SK-N-SH (cell line): ENCODE data around the gene SEMA4B. TPM values are rescaled to one million over a fixed set of nuclear protein-coding genes. Genes with fewer than 3 reads are reported as not detected.
A peak's percentile ranks its signal among the peaks of the same experiment; 100 is the strongest.

Source experiments
- CTCF ChIA-PET: fragments of 300-600, 350-600 bp; formaldehyde crosslinking; extraction: SDS; loops from one replicate; lab custom pipeline; 2021; lab: Yijun Ruan, JAX
- POLR2A ChIA-PET: fragments of 350-600 bp; sonication (Branson Sonifier 250); formaldehyde crosslinking; extraction: SDS; loops from one replicate; lab custom pipeline; 2020; ENCODE audit warnings: antibody characterized with exemption, inconsistent platforms; lab: Yijun Ruan, JAX
- DNase-seq: peaks from one replicate; pipeline ENCODE4 v3.0.0; 2012
- H2AFZ ChIP-seq: fragments of 200-600 bp; sonication (generic); 2 replicates; pipeline ENCODE4 v1.8.1; 2016; ENCODE audit warnings: antibody characterized with exemption, mild to moderate bottlenecking, low read depth
- H3F3A ChIP-seq: fragments of 200-600 bp; sonication (generic); replicated peaks from 2 replicates; pipeline ENCODE3; 2016; ENCODE audit warnings: antibody characterized with exemption, mild to moderate bottlenecking; ENCODE audit not compliant: insufficient read depth
- H3K27ac ChIP-seq, 2 experiments: fragments of 200-500 bp in 1 of 2; fragments of 200-600 bp in 1 of 2; sonication (Bioruptor generic) in 1 of 2; sonication (generic), shearing (Covaris generic) in 1 of 2; 2 replicates each; pipeline versions ENCODE4 v1.5.1 to v1.6.1; 2014 to 2016; ENCODE audit warnings: low read depth in 2 of 2, inconsistent platforms in 1 of 2, low read length in 1 of 2, mild to moderate bottlenecking in 1 of 2, mixed read lengths in 1 of 2
- H3K27me3 ChIP-seq: fragments of 200-600 bp; sonication (generic), shearing (Covaris generic); 2 replicates; pipeline ENCODE4 v1.6.1; 2016; ENCODE audit warnings: mixed run types; ENCODE audit not compliant: insufficient read depth
- H3K36me3 ChIP-seq, 2 experiments: fragments of 200-500 bp in 1 of 2; fragments of 200-600 bp in 1 of 2; sonication (Bioruptor generic) in 1 of 2; sonication (generic) in 1 of 2; replicated peaks in 1 of 2; 2 replicates each; pipeline versions ENCODE3 to v1.5.1; 2014 to 2016; ENCODE audit warnings: low read length in 1 of 2, mild to moderate bottlenecking in 1 of 2; ENCODE audit not compliant: insufficient read depth in 2 of 2, control insufficient read depth in 1 of 2
- H3K4me1 ChIP-seq, 2 experiments: fragments of 200-500 bp in 1 of 2; fragments of 200-600 bp in 1 of 2; sonication (Bioruptor generic) in 1 of 2; sonication (generic), shearing (Covaris generic) in 1 of 2; 2 replicates each; pipeline versions ENCODE4 v1.5.1 to v1.6.1; 2014 to 2016; ENCODE audit warnings: low read depth in 1 of 2, low read length in 1 of 2, mixed run types in 1 of 2; ENCODE audit not compliant: insufficient read depth in 2 of 2, control insufficient read depth in 1 of 2
- H3K4me2 ChIP-seq: fragments of 200-600 bp; sonication (generic), shearing (Covaris generic); 2 replicates; pipeline ENCODE4 v1.6.1; 2017; ENCODE audit warnings: mixed run types
- H3K4me3 ChIP-seq, 2 experiments: fragments of 200-500 bp in 1 of 2; fragments of 200-600 bp in 1 of 2; sonication (Bioruptor generic) in 1 of 2; sonication (generic), shearing (Covaris generic) in 1 of 2; 2 replicates each; pipeline versions ENCODE4 v1.5.1 to v1.8.1; 2014 to 2016; ENCODE audit warnings: low read depth in 2 of 2, inconsistent platforms in 1 of 2, low read length in 1 of 2, mild to moderate bottlenecking in 1 of 2, mixed read lengths in 1 of 2, moderate library complexity in 1 of 2
- H3K79me2 ChIP-seq: fragments of 200-600 bp; sonication (generic); 2 replicates; pipeline ENCODE4 v1.8.1; 2017; ENCODE audit warnings: mild to moderate bottlenecking; ENCODE audit not compliant: insufficient read depth
- H3K9ac ChIP-seq: fragments of 200-600 bp; sonication (generic); 2 replicates; pipeline ENCODE4 v1.6.1; 2017; ENCODE audit warnings: mixed run types
- H3K9me2 ChIP-seq: fragments of 200-600 bp; sonication (generic); 2 replicates; pipeline ENCODE4 v1.6.1; 2017; ENCODE audit warnings: mixed run types
- H3K9me3 ChIP-seq: fragments of 200-600 bp; sonication (generic); 2 replicates; pipeline ENCODE4 v1.6.1; 2017; ENCODE audit warnings: mixed run types, mild to moderate bottlenecking, moderate library complexity
- H4K20me1 ChIP-seq: fragments of 200-600 bp; sonication (generic); 2 replicates; pipeline ENCODE4 v1.6.1; 2017; ENCODE audit warnings: mild to moderate bottlenecking, mixed run types; ENCODE audit not compliant: insufficient read depth
- CHD2 ChIP-seq: fragments of 150-350 bp; IDR thresholded peaks from 2 replicates; pipeline ENCODE4 v1.6.1; 2018; ENCODE audit warnings: low read length; ENCODE audit not compliant: partially characterized antibody
- FOSL2 ChIP-seq: IDR thresholded peaks from 2 replicates; pipeline ENCODE4 v1.4.0; 2012; ENCODE audit warnings: low read depth, mild to moderate bottlenecking, moderate library complexity, borderline replicate concordance
- FOXJ3 ChIP-seq: sonication (generic); formaldehyde crosslinking; IDR thresholded peaks from 2 replicates; pipeline ENCODE4 v1.5.1; 2020; ENCODE audit warnings: mild to moderate bottlenecking, missing genetic modification reagents
- GATA2 ChIP-seq: sonication (generic); formaldehyde crosslinking; IDR thresholded peaks from 2 replicates; pipeline ENCODE4 v1.5.0; 2020; ENCODE audit warnings: mild to moderate bottlenecking, missing genetic modification reagents
- NFIC ChIP-seq: IDR thresholded peaks from 2 replicates; pipeline ENCODE4 v1.4.0; 2012; ENCODE audit warnings: borderline replicate concordance
- RXRA ChIP-seq: IDR thresholded peaks from 2 replicates; pipeline ENCODE4 v1.4.0; 2012; ENCODE audit warnings: low read depth, mild to moderate bottlenecking, borderline replicate concordance
- SIN3A ChIP-seq: IDR thresholded peaks from 2 replicates; pipeline ENCODE4 v1.6.1; 2012; ENCODE audit warnings: low read depth, mild to moderate bottlenecking, low read length, moderate library complexity, borderline replicate concordance
- TCF12 ChIP-seq: IDR thresholded peaks from 2 replicates; pipeline ENCODE4 v1.4.0; 2012
- WGBS: methylation state at CpG from one replicate; pipeline ENCODE4 v1.1.6; 2017; ENCODE audit warnings: low lambda C conversion rate; 5-methylcytosine and 5-hydroxymethylcytosine counted together
- polyA plus RNA-seq, 3 experiments: library from polyadenylated mRNA; depleted of rRNA; stranded (reverse); fragments of >200 nt; gene quantifications; 2 replicates each; pipeline ENCODE4 v1.2.3, GENCODE V29; 2012
- TF ChIP-seq, protein P1 (sequence below): IDR thresholded peaks from 2 replicates; pipeline ENCODE4 v1.4.0; 2012; ENCODE audit warnings: low read depth, borderline replicate concordance
- TF ChIP-seq, protein P2 (sequence below): fragments of 150-350 bp; IDR thresholded peaks from 2 replicates; pipeline ENCODE4 v1.6.1; 2017; ENCODE audit warnings: antibody characterized with exemption, low read length, low read depth, borderline replicate concordance

Gene SEMA4B
- polyA plus RNA-seq, 1 of the 3 experiments (the other 2 are of a cell fraction) = 38.9 TPM

DNA sequence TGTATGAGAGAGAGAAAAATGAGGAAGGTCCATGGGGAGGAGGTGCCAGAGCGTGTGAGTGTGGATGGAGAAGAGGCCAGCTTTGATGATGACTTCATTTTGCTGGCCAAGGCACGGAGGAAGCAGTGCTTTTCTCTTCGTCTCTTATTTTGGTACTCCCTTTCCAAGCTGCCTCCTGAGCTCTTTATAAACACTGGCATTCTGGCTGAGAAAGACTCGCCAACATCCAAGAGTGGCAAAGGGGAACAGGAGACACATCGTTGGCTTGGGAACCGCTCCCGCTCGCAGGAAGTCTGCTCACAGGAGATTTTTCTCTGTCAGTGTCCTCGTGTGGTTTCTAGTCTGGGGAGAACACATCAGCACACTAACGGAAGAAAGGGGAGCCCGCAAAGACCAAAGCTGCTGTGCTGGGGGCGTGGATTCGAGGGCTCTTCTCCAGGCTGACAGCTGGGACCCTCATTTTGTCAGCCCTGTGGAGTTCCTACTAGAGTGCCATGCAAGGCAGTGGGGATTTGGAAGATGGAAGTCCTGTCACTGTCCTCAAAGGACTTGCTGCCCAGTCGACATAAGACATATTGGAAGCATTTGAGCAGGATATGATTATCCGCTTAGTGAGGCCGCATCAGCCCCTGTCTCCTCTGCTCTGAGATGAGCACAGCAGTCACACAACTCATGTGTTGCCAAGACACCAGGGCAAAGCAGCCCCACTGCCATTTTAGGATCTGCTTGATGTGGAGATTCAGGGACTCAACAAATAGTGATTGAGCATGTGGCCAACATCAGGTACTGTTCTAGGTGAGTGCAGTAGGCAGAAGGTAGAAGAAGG, 8.0 kb upstream of the SEMA4B start:
- no peak overlapping the region for H3K4me3 ChIP-seq
- no peaks in the 10 kb centered on the region for H3F3A ChIP-seq
- WGBS = 95% methylated on average over 13 of the region's 16 CpGs
- no peak overlapping the region for H2AFZ ChIP-seq
- DNase-seq = no peak
- H3K36me3 ChIP-seq = no peaks in the 10 kb centered on the region
- TF ChIP-seq SIN3A = no peak
- TF ChIP-seq, protein P1, sequence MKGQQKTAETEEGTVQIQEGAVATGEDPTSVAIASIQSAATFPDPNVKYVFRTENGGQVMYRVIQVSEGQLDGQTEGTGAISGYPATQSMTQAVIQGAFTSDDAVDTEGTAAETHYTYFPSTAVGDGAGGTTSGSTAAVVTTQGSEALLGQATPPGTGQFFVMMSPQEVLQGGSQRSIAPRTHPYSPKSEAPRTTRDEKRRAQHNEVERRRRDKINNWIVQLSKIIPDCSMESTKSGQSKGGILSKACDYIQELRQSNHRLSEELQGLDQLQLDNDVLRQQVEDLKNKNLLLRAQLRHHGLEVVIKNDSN = no peak
- TF ChIP-seq FOSL2 = no peak
- TF ChIP-seq CHD2 = no peak
- TF ChIP-seq FOXJ3 (CRISPR knock-in tag) = no peak
- no peak for TF ChIP-seq TCF12
- no peak for TF ChIP-seq RXRA
- TF ChIP-seq, protein P2, sequence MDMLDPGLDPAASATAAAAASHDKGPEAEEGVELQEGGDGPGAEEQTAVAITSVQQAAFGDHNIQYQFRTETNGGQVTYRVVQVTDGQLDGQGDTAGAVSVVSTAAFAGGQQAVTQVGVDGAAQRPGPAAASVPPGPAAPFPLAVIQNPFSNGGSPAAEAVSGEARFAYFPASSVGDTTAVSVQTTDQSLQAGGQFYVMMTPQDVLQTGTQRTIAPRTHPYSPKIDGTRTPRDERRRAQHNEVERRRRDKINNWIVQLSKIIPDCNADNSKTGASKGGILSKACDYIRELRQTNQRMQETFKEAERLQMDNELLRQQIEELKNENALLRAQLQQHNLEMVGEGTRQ = no peak
- no peak for TF ChIP-seq NFIC
- TF ChIP-seq, all 33 proteins: peak for 0
- Histone ChIP-seq H3K79me2 (peaks cover 1% of the 10 kb centered on the region), H3K9me3 (no peaks in the 10 kb centered on the region), H3K4me1 (peaks cover 8 to 37% of the 10 kb centered on the region in 2 experiments; a peak in 3 of 4 replicates), H3K27me3 (no peaks in the 10 kb centered on the region), H3K9ac (no peak overlapping the region), H4K20me1 (no peaks in the 10 kb centered on the region), H3K4me2 (no peak overlapping the region), H3K9me2 (no peaks in the 10 kb centered on the region), H3K27ac (peak overlapping the region in 1 of 2 experiments; percentile 87; a peak in 2 of 4 replicates)
- CTCF ChIA-PET = interaction anchor here (0.6 to 4.4 kb wide), 10 partner anchors 8 to 336 kb away, joined by 3 to 22 read pairs (median 3); partner anchors contain the start of gene SEMA4B
- POLR2A ChIA-PET = interaction anchor here (2.4 kb wide), 1 partner anchor 12 kb away, joined by 7 read pairs; no protein-coding TSS in a partner anchor

DNA sequence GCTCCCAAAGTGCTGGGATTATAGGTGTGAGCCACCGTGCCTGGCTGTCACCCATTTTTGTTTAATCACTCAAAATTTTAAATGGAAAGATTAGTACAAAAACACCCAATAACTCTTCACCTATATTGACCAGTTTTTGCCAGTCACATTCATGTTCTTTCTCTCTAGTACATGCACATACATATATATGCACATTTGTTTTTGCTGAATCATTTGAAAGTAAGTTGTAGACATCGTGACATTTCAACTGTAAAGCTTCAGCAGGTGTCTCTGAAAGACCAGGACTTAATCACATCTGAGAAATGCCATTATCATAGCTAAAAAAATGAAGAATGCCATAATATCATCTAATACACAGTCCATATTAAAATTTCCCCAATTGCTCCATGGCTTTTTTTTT, 6.5 kb upstream of the SEMA4B start:
- H3F3A ChIP-seq = no peaks in the 10 kb centered on the region
- no peak overlapping the region for H3K9ac ChIP-seq
- no peak overlapping the region for H3K27ac ChIP-seq
- POLR2A ChIA-PET = no interaction called here
- H3K4me1 ChIP-seq = peaks cover 8 to 36% of the 10 kb centered on the region in 2 experiments; a peak in 3 of 4 replicates
- TF ChIP-seq GATA2 (CRISPR knock-in tag) = no peak
- no peaks in the 10 kb centered on the region for H3K9me2 ChIP-seq
- CTCF ChIA-PET = interaction anchor here (1.2 to 2.0 kb wide), 3 partner anchors 11 to 25 kb away, joined by 3 to 5 read pairs (median 3); no protein-coding TSS in a partner anchor
- no peak overlapping the region for H3K4me2 ChIP-seq
- H2AFZ ChIP-seq = no peak overlapping the region
- no peaks in the 10 kb centered on the region; the same call in none of the 2 replicates for H3K79me2 ChIP-seq
- no peaks in the 10 kb centered on the region for H4K20me1 ChIP-seq
- H3K36me3 ChIP-seq = no peaks in the 10 kb centered on the region
- no peaks in the 10 kb centered on the region for H3K27me3 ChIP-seq
- H3K9me3 ChIP-seq = no peaks in the 10 kb centered on the region
- 95% methylated on average over 2 of the region's 2 CpGs for WGBS
- H3K4me3 ChIP-seq = no peak overlapping the region
- DNase-seq = no peak
